ENCODE data around the gene NUSAP1. TPM values are rescaled to one million over a fixed set of nuclear protein-coding genes. Genes with fewer than 3 reads are reported as not detected.
"Not testable (repeated sequence)": the region's sequence is repeated elsewhere in the genome, so short reads cannot be mapped to it uniquely, and the experiment has no call there.

Gene NUSAP1
- total RNA-seq, 1 experiment from 2014 or later, result 146 TPM

- POLR2A ChIA-PET, result no interaction called here
Measured at GRCh38 chr15:41292521-41292920, 40.2 kb upstream of the NUSAP1 start.

DNA sequence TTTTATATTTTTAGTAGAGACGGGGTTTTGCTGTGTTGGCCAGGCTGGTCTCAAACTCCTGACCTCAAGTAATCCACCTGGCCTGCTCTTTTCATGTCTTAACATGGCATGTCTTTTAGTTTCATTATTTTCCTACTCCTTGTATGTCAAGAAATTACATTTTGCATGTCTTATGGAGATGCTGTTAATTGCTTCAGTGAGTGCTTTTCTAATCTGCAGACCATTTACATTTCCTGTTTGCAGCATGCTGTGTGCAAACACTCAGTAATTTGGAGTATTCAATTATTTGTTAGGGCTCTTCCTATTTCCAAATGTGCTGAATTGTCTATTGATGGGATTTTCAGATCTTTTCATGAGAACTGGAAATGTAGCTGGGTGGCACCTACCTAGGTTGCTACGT is 31.5 kb upstream of the NUSAP1 start:
- ATAC-seq; H3K4me3 ChIP-seq (replicated peaks in 1 of 2; ENCODE audit: low read depth in 1 of 2, low read length in 2 of 2); intact Hi-C loops (cut with micrococcal nuclease); CTCF ChIA-PET; RAD21 ChIA-PET (ENCODE audit: low non-redundant PET in 1 of 2, low total read pairs in 2 of 2, uncharacterized antibody in 2 of 2, unreplicated experiment in 2 of 2); H3K4me1 ChIP-seq (ENCODE audit: control insufficient read depth in 1 of 2, insufficient read depth in 2 of 2, low read length in 2 of 2); H3K27ac ChIP-seq (ENCODE audit: low read depth, low read length); H2AFZ ChIP-seq (ENCODE audit: low read depth, low read length, poor library complexity, severe bottlenecking); H3K27me3 ChIP-seq (ENCODE audit: insufficient read depth, low read length); H3K4me2 ChIP-seq (ENCODE audit: low read length); H3K9me2 ChIP-seq (ENCODE audit: insufficient read depth); DNase-seq (ENCODE audit: low read depth, low spot score); H3K9me3 ChIP-seq (ENCODE audit: control insufficient read depth in 1 of 2, insufficient read depth in 1 of 2, low read depth in 1 of 2, low read length in 2 of 2); H3K9ac ChIP-seq (ENCODE audit: low read length); BruUV-seq (replicated peaks); H4K20me1 ChIP-seq (ENCODE audit: insufficient read depth): not testable (repeated sequence)
- Histone ChIP-seq H3K36me3 (ENCODE audit: control insufficient read depth in 1 of 2, insufficient read depth in 2 of 2, low read length in 2 of 2) (peaks cover 5 to 17% of the 10 kb centered on the region in 2 experiments; a peak in 2 of 4 replicates), H3K79me2 (ENCODE audit: insufficient read depth, low read length) (peaks cover 22% of the 10 kb centered on the region)
- POLR2A ChIA-PET, result interaction anchor here (0.6 kb wide), 1 partner anchor 10 kb away, joined by 5 read pairs; no protein-coding TSS in a partner anchor

More at GRCh38 chr15:41292521-41292920, 40.2 kb upstream of the NUSAP1 start:
- Histone ChIP-seq H3K9me2 (ENCODE audit: insufficient read depth) (no peaks in the 10 kb centered on the region), H4K20me1 (ENCODE audit: insufficient read depth) (0 out of 2 replicates have a peak, but pooled peaks cover 7% of the 10 kb centered on the region), H3K27ac (ENCODE audit: low read depth, low read length) (no peak overlapping the region), H3K79me2 (ENCODE audit: insufficient read depth, low read length) (peaks cover 51% of the 10 kb centered on the region), H3K4me1 (ENCODE audit: control insufficient read depth in 1 of 2, insufficient read depth in 2 of 2, low read length in 2 of 2) (0 out of 4 replicates have a peak, but pooled peaks cover 0 to under 1% of the 10 kb centered on the region in 2 experiments), H3K9me3 (ENCODE audit: control insufficient read depth in 1 of 2, insufficient read depth in 1 of 2, low read depth in 1 of 2, low read length in 2 of 2) (no peaks in the 10 kb centered on the region), H2AFZ (ENCODE audit: low read depth, low read length, poor library complexity, severe bottlenecking) (no peak overlapping the region), H3K9ac (ENCODE audit: low read length) (no peak overlapping the region), H3K4me2 (ENCODE audit: low read length) (no peak overlapping the region), H3K36me3 (ENCODE audit: control insufficient read depth in 1 of 2, insufficient read depth in 2 of 2, low read length in 2 of 2) (peaks cover 14 to 17% of the 10 kb centered on the region in 2 experiments; a peak in 3 of 4 replicates), H3K27me3 (ENCODE audit: insufficient read depth, low read length) (no peaks in the 10 kb centered on the region), H3K4me3 (replicated peaks in 1 of 2; ENCODE audit: low read depth in 1 of 2, low read length in 2 of 2) (no peak overlapping the region)
- TF ChIP-seq JUND (IDR thresholded peaks at IDR 0.05) (no peak), CEBPB (IDR thresholded peaks at IDR 0.05; ENCODE audit: low read depth) (no peak), EGR1 (IDR thresholded peaks at IDR 0.05; ENCODE audit: low read depth) (no peak)
- TF ChIP-seq, protein P1, sequence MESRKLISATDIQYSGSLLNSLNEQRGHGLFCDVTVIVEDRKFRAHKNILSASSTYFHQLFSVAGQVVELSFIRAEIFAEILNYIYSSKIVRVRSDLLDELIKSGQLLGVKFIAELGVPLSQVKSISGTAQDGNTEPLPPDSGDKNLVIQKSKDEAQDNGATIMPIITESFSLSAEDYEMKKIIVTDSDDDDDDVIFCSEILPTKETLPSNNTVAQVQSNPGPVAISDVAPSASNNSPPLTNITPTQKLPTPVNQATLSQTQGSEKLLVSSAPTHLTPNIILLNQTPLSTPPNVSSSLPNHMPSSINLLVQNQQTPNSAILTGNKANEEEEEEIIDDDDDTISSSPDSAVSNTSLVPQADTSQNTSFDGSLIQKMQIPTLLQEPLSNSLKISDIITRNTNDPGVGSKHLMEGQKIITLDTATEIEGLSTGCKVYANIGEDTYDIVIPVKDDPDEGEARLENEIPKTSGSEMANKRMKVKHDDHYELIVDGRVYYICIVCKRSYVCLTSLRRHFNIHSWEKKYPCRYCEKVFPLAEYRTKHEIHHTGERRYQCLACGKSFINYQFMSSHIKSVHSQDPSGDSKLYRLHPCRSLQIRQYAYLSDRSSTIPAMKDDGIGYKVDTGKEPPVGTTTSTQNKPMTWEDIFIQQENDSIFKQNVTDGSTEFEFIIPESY (IDR thresholded peaks at IDR 0.05; ENCODE audit: extremely low read depth, insufficient replicate concordance, low read length), result no peak
- intact Hi-C loops (cut with micrococcal nuclease), result no loop called here
- no TSS peak for BruUV-seq (replicated peaks)
- ChIA-PET RAD21 (ENCODE audit: low non-redundant PET in 1 of 2, low total read pairs in 2 of 2, uncharacterized antibody in 2 of 2, unreplicated experiment in 2 of 2) (no interaction called here), CTCF (no interaction called here)
- DNase-seq (ENCODE audit: low read depth, low spot score), result no peak
- ATAC-seq, result no peak

Data from HCT116 (cell line).